Aorta (tissue), 5 donors: ENCODE data around the gene MPRIP. TPM values are rescaled to one million over a fixed set of nuclear protein-coding genes. Genes with fewer than 3 reads are reported as not detected.

Source experiments
- ATAC-seq: fragments of 200-7000 bp; cut with Tn5 transposase; one replicate; pipeline ENCODE4 v1.9.1; 2022; ENCODE audit warnings: moderate library complexity; ENCODE audit not compliant: low FRiP score
- DNase-seq, 2 donors: peaks; one replicate each; pipeline ENCODE4 v3.0.0-alpha.2; 2020
- H3K27ac ChIP-seq, 2 donors: one replicate each; pipeline ENCODE4 v1.5.1; 2013; ENCODE audit warnings: low read length in 2 of 2, mild to moderate bottlenecking in 2 of 2, moderate library complexity in 2 of 2, control low read depth in 1 of 2, inconsistent platforms in 1 of 2, low read depth in 1 of 2
- H3K27me3 ChIP-seq, 2 donors: one replicate each; pipeline ENCODE4 v1.6.1; 2013; ENCODE audit warnings: control low read depth in 1 of 2, low read length in 1 of 2, mild to moderate bottlenecking in 1 of 2, moderate library complexity in 1 of 2; ENCODE audit not compliant: insufficient read depth in 2 of 2, control insufficient read depth in 1 of 2
- H3K36me3 ChIP-seq, 2 donors: one replicate each; pipeline ENCODE4 v1.6.1; 2013; ENCODE audit warnings: control low read depth in 1 of 2, low read length in 1 of 2, mild to moderate bottlenecking in 1 of 2; ENCODE audit not compliant: insufficient read depth in 2 of 2, control insufficient read depth in 1 of 2
- H3K4me1 ChIP-seq, 2 donors: one replicate each; pipeline ENCODE4 v1.6.1; 2013; ENCODE audit warnings: low read length in 2 of 2, control low read depth in 1 of 2, mild to moderate bottlenecking in 1 of 2, moderate library complexity in 1 of 2; ENCODE audit not compliant: insufficient read depth in 2 of 2, control insufficient read depth in 1 of 2
- H3K4me3 ChIP-seq, 2 donors: one replicate each; pipeline ENCODE4 v1.5.1; 2013; ENCODE audit warnings: low read length in 2 of 2, control low read depth in 1 of 2, mild to moderate bottlenecking in 1 of 2
- H3K9me3 ChIP-seq: one replicate; pipeline ENCODE4 v1.6.1; 2013; ENCODE audit warnings: mild to moderate bottlenecking, low read length; ENCODE audit not compliant: control insufficient read depth
- WGBS, 2 donors: extraction: QIAGEN DNeasy Blood & Tissue Kit; methylation state at CpG; one replicate each; pipeline ENCODE4 v1.1.7; 2013; 5-methylcytosine and 5-hydroxymethylcytosine counted together
- intact Hi-C, 2 donors: fragments of 100-400 bp; cut with DNase I; formaldehyde crosslinking; loops; one replicate each; pipeline versions ENCODE4 v1.14.2 to v1.15.0; 2022
- polyA plus RNA-seq, 2 donors: library from polyadenylated mRNA; stranded (reverse); fragments of 200-250 nt; gene quantifications; one replicate each; pipeline ENCODE4 v1.2.3, GENCODE V29; 2013
- total RNA-seq, 2 donors: library from RNA; stranded (reverse); fragmentation: NEBNext Ultra II Directional; extraction: Animal tissue kit (Norgen Biotek cat#: 25700); gene quantifications; one replicate each; pipeline ENCODE4 v1.2.1, GENCODE V29; 2021
- donor health status: healthy with polysubstance abuse.
- donor health status: Bipolar disorder and iron deficiency.
- donor health status: DM: no; HTN: no; CAD: no.
- donor health status: DM: no; HTN: no; CAD: no.
- donor health status: DM: yes; HTN: yes; CAD: no.

Gene MPRIP
- total and polyA plus RNA-seq, 4 donors: 97.8 to 519 (median 301) TPM

DNA sequence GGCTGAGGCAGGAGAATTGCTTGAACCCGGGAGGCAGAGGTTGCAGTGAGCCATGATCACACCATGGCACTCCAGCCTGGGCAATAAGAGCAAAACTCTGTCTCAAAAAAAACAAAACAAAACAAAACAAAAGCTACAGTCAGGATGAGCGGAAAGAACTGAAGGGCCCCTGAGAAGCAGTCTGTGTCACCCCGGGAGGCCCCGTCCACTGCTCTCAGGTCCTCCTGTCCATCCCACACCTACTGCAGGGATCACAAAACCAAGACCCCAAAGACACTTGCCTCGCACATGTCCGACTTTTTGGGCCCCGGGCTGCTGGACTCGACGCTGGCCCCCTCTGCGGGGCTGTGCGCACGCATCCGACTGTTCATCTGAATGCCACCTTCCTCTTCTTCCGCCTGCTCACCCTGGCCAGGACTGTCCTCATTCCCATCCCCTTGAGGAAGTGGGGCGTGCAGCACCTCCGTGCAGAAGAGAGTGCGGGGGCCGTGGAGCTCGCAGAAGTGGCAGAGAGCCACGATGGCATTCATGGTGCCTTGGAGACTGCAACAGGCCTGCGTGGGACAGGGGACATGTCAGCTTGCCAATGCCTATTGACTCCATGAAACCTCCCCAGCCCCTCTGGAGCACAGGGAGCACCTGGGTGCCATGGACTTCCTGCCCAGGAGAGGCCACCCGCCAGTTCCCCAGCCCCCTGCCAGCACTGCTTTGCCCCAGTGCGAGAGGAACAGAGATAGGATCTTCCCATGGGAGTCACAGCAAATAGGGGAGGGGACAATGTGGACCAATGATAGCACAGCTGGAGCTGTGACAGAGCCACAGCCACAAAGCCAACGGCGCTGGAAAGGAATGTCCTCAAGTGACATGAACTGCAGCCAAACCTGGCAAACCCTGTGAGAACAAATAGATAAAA lies 185.6 kb downstream of the MPRIP start:
- DNase-seq (peak in 1 of 2 donors; percentile 69), ATAC-seq (no peak)
- H3K4me3 ChIP-seq: no peak overlapping the region
- intact Hi-C loops: no loop called here
- no peaks in the 10 kb centered on the region for H3K4me1 ChIP-seq
- no peaks in the 10 kb centered on the region for H3K27me3 ChIP-seq
- 70 to 73% methylated on average over 25 of the region's 25 CpGs for WGBS, 2 donors
- H3K36me3 ChIP-seq: peaks cover 0 to 16% of the 10 kb centered on the region in 2 donors
- H3K27ac ChIP-seq: no peak overlapping the region
- H3K9me3 ChIP-seq: no peaks in the 10 kb centered on the region

DNA sequence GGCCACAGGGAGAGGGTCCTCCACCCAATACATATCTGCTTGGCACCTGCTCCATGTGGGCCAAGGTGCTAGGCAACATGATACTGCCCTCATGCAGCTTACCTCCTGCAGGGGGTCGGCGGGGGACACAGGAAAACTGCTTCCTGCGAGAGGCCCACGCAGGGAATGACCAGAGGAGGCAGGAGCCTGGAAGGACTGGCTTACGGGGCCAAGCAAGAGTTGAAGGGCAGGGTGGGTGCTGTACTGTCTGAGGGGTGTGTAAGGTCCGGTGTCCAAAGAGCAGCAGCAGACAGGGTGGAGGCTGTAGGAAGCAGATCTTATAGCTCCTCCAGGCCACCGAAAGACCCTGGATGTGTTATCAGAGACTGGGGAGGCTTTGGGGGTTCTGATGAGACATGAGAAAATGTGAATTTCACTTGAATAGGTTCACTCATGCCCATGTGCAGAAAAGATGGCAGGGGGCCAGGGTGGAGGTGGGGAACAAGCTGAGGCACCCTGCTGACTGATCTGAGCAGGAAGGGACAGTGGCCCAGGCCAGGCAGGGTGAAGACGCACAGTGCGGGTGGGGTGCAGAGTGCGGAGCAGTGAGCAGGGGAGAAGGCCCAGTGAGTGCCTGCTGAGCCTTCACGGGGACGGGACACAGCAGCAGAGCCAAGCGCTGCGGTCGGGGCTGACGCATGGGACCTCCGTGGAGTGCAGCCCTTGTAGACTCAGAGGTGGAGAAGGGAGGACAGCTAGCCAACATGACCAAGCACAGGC lies 186.4 kb downstream of the MPRIP start:
- intact Hi-C loops: no loop called here
- 72 to 80% methylated on average over 17 of the region's 17 CpGs for WGBS, 2 donors
- peaks cover 0 to 14% of the 10 kb centered on the region in 2 donors for H3K36me3 ChIP-seq
- no peaks in the 10 kb centered on the region for H3K27me3 ChIP-seq
- H3K27ac ChIP-seq: no peak overlapping the region
- H3K4me1 ChIP-seq: no peaks in the 10 kb centered on the region
- ATAC-seq: no peak
- DNase-seq: peak in 1 of 2 donors; percentile 75
- H3K9me3 ChIP-seq: no peaks in the 10 kb centered on the region
- no peak overlapping the region for H3K4me3 ChIP-seq

DNA sequence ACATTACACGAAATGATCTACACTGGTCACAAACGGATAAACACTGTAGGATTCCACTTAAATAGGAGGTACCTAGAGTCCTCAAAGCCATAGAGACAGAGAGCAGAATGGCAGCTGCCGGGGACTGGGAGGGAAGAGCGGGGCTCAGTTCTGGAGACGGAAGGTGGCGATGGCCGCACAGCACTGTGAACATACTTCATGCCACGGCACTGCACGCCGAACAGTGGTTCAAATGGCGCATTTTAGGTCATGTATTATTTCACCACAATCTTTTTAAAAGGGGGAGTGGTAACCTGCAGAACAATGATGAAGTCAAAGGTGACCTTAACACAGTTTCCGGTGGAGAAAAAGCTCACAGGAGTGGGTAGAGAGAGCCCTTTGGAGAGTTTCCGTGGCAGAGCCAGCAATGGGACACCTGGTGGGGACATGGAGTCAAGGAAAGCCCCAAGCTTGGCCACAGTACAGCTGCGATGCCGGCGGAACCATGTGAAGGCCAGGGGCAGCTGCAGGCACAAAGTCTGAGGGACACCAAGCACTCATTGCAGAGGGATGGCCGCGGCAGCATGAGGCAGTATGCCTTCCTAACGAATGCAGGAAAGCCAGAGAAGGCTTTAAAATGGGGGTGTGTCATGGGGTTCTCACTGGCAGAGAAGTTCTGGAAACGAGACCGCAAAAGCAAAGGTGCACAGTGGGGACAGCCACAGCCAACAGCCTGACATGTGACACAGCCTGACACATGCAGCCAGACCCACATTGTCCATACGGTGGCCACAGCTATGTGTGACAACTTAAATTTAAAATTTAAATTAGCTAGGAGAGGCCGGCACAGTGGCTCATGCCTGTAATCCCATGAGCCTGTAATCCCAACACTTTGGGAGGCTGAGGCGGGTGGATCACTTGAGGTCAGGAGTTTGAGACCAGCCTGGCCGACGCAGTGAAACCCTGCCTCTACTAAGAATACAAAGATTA lies 187.4 kb downstream of the MPRIP start:
- H3K36me3 ChIP-seq: peaks cover 0 to 12% of the 10 kb centered on the region in 2 donors
- ATAC-seq: no peak
- 90 to 92% methylated on average over 26 of the region's 26 CpGs for WGBS, 2 donors

DNA sequence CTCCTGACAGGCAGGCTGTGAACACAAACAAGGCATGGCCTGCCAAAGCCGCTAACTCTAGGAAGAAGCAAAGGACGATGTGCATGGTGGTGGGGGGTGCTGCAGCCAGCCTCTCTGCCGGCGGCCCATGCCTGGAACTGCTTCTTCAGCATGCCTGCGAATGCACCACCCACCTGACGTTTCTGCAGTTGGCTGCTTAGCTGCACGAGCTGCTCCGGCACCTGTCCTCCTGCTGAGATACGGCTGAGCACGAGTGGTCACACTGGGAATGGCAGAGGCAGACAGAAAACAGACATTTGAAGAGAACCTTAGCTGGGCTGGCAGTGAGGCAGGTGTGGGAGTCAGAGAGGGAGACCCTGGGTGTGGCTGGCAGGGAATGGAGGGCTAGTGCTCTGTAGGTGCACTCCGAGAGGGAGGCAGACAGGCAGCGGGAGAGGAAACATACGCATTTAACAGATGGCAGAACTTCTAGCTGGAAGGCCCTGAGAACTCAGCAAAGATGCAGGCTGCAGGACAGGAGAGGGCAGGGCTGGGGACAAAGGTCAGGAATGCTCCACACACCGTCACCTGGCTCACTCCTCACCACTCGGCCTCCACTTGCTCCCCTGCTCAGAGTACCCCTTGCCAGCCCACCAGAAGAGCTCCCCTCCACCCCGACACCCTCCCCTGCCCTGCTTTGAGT lies 189.5 kb downstream of the MPRIP start:
- Histone ChIP-seq H3K9me3 (no peaks in the 10 kb centered on the region), H3K27me3 (no peaks in the 10 kb centered on the region), H3K36me3 (peaks cover 0 to 7% of the 10 kb centered on the region in 2 donors), H3K27ac (no peak overlapping the region), H3K4me3 (no peak overlapping the region), H3K4me1 (no peaks in the 10 kb centered on the region)
- DNase-seq (peak in 1 of 2 donors; percentile 31), ATAC-seq (no peak)
- WGBS, 2 donors: 73 to 82% methylated on average over 16 of the region's 16 CpGs
- intact Hi-C loops: loop anchor here in 1 of 2 donors (10.0 kb wide), 1 partner anchor 697 kb away; no protein-coding TSS in a partner anchor

More for the DNA sequence above, 187.4 kb downstream of the MPRIP start:
- intact Hi-C loops: loop anchor here in 1 of 2 donors (10.0 kb wide), 1 partner anchor 695 kb away; no protein-coding TSS in a partner anchor
- no peak overlapping the region for H3K27ac ChIP-seq
- no peak overlapping the region for H3K4me3 ChIP-seq
- H3K4me1 ChIP-seq: no peaks in the 10 kb centered on the region
- no peaks in the 10 kb centered on the region for H3K9me3 ChIP-seq
- no peaks in the 10 kb centered on the region for H3K27me3 ChIP-seq
- peak in 1 of 2 donors; percentile 61 for DNase-seq

GRCh38 chr17:17232303-17232621 lies 190.0 kb downstream of the MPRIP start:
- intact Hi-C loops: loop anchor here in 1 of 2 donors (10.0 kb wide), 1 partner anchor 697 kb away; no protein-coding TSS in a partner anchor
- no peaks in the 10 kb centered on the region for H3K9me3 ChIP-seq
- DNase-seq: no peak
- H3K27me3 ChIP-seq: no peaks in the 10 kb centered on the region
- H3K4me3 ChIP-seq: no peak overlapping the region
- no peak overlapping the region for H3K27ac ChIP-seq
- WGBS, 2 donors: 80 to 86% methylated on average over 11 of the region's 11 CpGs
- no peak for ATAC-seq
- no peaks in the 10 kb centered on the region for H3K4me1 ChIP-seq
- peaks cover 0 to 5% of the 10 kb centered on the region in 2 donors for H3K36me3 ChIP-seq

GRCh38 chr17:17235212-17236174 lies 193.2 kb downstream of the MPRIP start:
- no peak for ATAC-seq
- intact Hi-C loops: loop anchor here in 1 of 2 donors (2.0 to 10.0 kb wide), 3 partner anchors 83 to 701 kb away; no protein-coding TSS in a partner anchor

More at GRCh38 chr17:17235212-17236174, 193.2 kb downstream of the MPRIP start:
- peak overlapping the region in 1 of 2 donors; percentile 63 for H3K27ac ChIP-seq
- H3K4me1 ChIP-seq: no peaks in the 10 kb centered on the region
- peak in 1 of 2 donors; percentile 63 for DNase-seq
- H3K4me3 ChIP-seq: peak overlapping the region; percentile 83 to 86
- 36 to 47% methylated on average over 19 of the region's 19 CpGs for WGBS, 2 donors
- H3K9me3 ChIP-seq: no peaks in the 10 kb centered on the region
- no peaks in the 10 kb centered on the region for H3K27me3 ChIP-seq
- peaks cover 0 to 5% of the 10 kb centered on the region in 2 donors for H3K36me3 ChIP-seq
